Endometrial microvascular endothelial cells (primary cell): ENCODE measurements around the gene HILPDA. TPM values are rescaled to one million over a fixed set of nuclear protein-coding genes. Genes with fewer than 3 reads are reported as not detected.
"Not testable (repeated sequence)": the region's sequence is repeated elsewhere in the genome, so short reads cannot be mapped to it uniquely, and the experiment has no call there.

Source experiments
- in situ Hi-C: cut with HindIII; loops from 2 replicates; pipeline ENCODE4 v1.10.0; 2017; ENCODE audit warnings: low sequenced_read_pairs, low pct_unique_long_range_greater_than_20kb; ENCODE audit errors: inconsistent ontology term
- total RNA-seq: library from RNA; depleted of rRNA; stranded (reverse); fragments of >200 nt; gene quantifications from one replicate; pipeline ENCODE4 v1.2.3, GENCODE V29; 2015; ENCODE audit errors: inconsistent ontology term

The HILPDA gene
- total RNA-seq, 1 donor from 2014 or later: 16.1 TPM

DNA sequence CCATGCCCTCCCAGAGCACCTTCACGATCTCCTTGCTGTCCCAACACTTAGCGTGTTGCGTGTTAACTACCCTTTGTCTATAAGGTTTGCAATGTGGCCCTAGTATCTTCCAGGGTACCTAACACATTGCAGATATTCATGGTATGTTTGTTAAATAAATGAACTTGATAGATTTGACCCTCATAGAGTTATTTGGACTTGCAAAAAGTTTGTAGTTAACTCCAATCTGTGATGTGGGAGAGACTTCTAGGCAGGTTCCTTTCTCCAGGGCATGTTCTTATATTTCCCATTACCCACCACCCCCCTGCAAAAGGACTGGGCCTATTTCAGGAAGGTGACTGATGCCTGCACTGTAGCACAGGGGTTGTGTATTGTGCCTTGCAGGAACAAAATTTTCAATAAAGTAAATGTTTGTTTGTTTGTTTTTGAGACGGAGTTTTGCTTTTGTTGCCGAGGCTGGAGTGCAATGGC lies 612 bp downstream of the HILPDA start:
- in situ Hi-C loops: no loop called here

DNA sequence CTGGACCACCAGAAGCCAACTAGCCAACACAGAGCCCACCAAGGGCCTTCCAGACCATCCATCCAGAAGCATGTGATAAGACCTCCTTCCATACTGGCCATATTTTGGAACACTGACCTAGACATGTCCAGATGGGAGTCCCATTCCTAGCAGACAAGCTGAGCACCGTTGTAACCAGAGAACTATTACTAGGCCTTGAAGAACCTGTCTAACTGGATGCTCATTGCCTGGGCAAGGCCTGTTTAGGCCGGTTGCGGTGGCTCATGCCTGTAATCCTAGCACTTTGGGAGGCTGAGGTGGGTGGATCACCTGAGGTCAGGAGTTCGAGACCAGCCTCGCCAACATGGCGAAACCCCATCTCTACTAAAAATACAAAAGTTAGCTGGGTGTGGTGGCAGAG lies 1.7 kb downstream of the HILPDA start:
- in situ Hi-C loops: not testable (repeated sequence)

DNA sequence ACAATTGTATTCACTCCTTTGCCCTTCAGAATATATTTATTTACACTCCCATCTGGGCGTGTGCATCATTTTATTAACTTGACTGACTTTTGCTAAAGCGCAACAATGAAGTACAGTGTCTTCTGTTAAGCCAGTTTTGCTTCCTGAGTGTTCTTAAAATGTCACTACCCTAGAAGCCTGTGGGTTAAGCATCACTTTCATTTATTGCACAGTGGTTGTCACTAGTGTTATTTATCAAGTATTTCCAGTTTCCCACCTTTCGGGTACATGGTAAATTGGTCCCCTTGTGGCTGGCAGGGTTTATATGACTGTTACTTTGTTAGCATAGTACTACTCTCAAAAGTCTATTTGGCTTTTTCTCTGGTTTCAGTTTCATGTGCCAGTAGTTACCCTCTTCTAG lies 3.3 kb downstream of the HILPDA start:
- in situ Hi-C loops: no loop called here

DNA sequence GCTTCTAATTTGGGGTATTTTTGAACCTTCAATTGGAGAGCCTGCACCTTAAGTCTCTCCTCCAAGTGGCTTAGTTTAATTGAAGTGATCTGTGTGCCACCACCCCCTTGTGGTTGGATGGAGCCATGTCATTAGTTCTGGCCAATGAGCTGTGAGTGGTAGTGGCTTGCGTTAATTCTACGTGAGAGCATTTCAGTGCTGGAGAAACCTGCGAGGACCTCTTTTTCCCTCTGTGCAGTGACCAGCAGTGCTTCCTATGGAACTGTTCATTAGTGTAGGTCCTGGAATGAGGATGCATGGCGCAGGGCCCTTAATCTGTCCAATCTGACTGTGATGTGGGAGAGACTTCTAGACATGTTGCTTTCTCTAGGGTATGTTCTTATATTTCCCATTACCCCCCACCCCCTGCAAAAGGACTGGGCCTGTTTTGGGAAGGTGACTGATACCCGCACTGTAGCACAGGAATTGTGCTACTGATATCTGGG lies 3.8 kb downstream of the HILPDA start:
- in situ Hi-C loops: no loop called here

DNA sequence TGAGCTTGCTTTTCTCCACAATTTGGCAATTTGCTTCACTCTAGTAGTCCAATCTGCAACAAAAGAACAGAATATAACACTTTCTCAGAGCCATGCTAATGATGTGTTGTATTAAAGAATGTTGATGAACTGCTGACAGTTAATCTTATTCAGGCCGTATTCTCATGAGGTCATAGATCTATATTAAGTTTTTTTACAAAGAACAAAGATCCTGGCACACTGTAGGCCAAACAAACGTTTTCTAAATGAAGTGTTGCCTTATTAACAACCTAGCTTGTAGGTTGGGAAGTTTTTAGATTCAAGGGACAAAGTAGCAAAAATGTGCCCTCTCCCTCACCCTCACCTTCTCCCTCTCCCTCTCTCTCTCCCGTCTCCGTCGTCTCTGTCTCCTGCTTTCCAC lies 6.8 kb downstream of the HILPDA start:
- in situ Hi-C loops: no loop called here

DNA sequence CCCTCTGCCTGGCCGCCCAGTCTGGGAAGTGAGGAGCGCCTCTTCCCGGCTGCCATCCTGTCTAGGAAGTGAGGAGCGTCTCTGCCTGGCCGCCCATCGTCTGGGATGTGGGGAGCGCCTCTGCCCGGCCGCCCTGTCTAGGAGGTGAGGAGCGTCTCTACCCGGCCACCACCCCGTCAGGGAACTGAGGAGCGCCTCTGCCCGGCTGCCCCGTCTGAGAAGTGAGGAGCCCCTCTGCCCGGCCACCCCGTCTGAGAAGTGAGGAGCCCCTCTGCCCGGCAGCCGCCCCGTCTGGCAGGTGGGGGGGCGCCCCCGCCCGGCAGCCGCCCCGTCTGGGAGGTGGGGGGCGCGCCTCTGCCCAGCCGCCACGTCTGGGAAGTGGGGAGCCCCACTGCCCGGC lies 7.7 kb downstream of the HILPDA start:
- in situ Hi-C loops: not testable (repeated sequence)

DNA sequence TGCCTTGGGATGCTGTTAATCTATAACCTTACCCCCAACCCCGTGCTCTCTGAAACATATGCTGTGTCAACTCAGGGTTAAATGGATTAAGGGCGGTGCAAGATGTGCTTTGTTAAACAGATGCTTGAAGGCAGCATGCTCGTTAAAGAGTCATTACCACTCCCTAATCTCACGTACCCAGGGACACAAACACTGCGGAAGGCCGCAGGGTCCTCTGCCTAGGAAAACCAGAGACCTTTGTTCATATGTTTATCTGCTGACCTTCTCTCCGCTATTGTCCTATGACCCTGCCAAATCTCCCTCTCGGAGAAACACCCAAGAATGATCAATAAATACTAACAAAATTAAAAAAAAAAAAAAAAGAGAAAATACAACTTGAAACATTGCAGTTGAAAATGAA lies 8.3 kb downstream of the HILPDA start:
- in situ Hi-C loops: not testable (repeated sequence)

DNA sequence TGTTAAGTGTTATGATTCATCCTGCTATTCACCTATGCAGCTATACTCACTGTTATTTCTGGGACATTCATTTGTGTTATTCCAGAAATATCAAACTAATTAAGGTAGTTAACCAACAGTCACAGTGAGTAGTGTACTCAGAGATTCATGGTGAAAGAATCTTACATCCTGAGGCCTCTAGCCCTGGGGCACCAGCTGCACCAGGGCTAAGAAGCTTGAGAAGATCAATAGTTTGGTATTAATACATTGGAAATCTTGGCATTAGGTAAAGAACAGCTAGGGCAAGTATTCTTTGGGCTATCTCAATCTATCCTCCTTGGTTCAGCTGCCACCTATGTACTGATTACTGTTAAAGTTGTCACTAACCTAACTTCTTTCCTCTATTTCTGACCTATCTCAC lies 11.2 kb downstream of the HILPDA start:
- in situ Hi-C loops: not testable (repeated sequence)

DNA sequence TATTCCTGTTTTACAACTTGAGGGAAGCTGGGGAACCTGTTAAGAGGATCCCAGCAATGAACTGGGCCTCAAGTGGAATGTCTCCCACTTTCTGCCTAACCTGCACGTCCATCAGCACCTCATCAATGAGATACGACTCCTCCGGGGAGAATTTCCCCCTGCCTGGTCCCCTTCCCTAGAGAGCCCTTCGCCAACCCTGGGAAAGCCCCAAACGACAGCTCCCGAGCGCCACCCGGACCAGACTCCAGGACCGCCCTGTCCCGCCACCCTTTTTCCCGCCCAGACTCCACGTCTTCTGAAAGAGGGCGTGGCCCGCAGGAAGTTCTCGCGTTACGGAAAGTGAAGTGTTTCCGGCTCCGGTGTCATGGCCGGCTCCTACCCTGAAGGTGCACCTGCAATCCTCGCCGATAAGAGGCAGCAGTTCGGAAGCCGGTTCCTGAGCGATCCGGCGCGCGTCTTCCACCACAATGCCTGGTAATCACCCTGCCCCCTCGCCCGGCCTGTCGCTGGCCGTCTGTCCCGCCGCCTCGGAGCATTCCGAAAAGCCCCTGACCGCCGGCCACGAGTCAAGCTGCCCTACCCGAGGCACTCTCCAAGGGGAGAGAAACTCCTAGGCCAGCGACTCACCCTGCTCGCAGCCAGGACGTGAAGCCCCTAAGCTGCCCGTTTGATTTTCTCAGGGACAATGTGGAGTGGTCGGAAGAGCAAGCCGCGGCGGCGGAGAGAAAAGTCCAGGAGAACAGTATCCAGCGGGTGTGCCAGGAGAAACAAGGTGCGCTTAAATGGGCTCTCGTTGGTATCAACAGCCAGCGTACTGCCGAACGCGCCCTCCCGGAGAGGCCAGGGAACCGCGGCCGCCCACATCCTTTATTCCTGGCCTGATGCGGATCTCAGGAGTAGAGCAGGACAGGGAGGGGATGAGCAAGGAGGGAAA lies 21.0 kb downstream of the HILPDA start, which contains the start of gene METTL2B:
METTL2B (plus strand) TSS at position 347 of the 934 bp plus-strand sequence; CDS start at position 365, 18 bp downstream.
- in situ Hi-C loops: not testable (repeated sequence)

DNA sequence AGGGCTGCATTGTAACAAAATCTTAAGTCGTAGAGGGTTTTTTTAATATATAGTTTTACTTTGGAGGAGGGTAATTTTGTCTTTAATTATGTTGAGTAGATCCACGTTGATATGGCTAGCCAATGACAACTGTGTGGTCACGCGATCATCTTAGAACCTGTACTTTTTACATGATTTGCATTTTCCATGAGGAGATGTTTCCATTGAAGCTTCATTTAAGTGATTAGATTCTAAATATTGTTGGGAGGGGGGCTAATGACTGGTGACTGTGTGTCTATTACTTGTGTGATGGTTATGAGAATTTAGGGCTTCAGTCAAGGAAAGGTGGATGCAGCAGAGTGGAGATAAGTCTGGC lies 21.6 kb downstream of the HILPDA start:
- in situ Hi-C loops: not testable (repeated sequence)

DNA sequence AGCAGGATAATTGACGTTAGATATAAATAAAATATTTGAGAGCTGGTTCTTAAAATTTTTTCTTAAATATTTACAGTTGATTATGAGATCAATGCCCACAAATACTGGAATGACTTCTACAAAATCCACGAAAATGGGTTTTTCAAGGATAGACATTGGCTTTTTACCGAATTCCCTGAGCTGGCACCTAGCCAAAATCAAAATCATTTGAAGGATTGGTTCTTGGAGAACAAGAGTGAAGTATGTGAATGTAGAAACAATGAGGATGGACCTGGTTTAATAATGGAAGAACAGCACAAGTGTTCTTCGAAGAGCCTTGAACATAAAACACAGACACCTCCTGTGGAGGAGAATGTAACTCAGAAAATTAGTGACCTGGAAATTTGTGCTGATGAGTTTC lies 23.4 kb downstream of the HILPDA start:
- in situ Hi-C loops: not testable (repeated sequence)

DNA sequence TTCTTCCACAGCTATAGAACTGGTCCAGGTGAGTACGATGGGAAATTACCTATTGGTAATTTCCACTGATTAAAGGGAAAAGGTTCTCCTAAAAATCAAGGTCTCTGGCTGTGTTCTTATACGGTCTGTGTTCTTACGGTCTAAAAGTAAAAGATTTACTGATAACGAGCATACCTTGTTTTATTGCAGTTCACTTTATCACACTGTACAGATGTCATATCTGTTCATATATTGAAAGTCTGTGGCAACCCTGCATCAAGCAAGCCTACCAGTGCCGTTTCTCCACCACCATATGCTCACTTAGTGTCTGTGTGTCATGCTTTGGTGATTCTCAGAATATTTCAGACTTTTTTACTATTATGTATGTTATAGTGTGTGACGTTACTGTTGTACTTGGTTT lies 32.5 kb downstream of the HILPDA start:
- in situ Hi-C loops: not testable (repeated sequence)

DNA sequence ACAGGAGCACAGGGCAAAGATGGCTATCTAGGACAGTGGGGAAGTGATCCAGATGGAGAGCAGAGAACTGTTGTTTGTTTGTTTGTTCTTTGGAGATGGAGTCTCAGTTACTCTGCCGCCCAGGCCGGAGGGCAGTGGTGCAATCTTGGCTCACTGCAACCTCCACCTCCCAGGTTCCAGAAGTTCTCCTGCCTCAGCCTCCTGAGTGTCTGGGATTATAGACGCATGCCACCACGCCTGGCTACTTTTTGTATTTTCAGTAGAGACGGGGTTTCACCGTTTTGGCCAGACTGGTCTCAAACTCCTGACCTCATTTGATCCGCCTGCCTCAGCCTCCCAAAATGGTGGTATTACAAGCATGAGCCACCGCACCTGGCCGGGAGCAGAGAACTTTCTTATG lies 41.7 kb downstream of the HILPDA start:
- in situ Hi-C loops: no loop called here

DNA sequence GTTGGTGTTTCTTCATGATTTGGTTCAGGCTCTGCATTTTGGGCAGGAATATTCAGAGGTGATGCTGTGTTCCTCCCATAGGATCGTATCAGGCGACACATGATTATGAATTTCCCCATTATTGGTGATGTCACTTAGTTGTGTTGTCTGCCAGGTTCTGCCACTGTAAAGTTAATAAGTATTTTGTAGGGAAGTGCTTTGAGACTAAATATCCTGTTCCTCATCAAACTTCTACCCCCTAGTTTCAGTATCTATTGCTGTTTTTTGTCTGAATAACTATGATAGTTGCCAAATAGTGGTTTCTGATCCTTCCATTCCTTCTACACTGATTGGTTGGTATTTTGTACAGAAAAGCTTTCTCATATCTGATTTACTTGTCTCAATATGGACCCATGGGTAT lies 49.7 kb downstream of the HILPDA start:
- in situ Hi-C loops: not testable (repeated sequence)

DNA sequence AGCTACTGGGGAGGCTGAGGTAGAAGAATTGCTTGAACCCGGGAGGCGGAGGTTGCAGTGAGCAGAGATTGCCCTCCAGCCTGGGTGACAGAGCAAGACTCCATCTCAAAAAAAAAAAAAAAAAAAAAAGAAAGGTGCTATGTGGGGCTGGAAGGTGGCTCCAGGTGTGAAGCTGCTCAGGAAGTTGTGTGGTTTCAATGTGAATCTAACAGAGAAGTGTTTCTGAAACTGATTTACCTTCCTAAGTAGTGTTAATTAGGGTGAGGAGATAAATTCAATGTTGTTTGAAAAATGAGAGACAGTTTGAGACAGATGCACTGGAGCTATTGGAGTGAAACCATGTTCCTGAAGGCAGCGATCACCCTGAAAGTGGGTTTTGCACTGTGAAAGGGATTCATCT lies 51.1 kb downstream of the HILPDA start:
- in situ Hi-C loops: not testable (repeated sequence)

DNA sequence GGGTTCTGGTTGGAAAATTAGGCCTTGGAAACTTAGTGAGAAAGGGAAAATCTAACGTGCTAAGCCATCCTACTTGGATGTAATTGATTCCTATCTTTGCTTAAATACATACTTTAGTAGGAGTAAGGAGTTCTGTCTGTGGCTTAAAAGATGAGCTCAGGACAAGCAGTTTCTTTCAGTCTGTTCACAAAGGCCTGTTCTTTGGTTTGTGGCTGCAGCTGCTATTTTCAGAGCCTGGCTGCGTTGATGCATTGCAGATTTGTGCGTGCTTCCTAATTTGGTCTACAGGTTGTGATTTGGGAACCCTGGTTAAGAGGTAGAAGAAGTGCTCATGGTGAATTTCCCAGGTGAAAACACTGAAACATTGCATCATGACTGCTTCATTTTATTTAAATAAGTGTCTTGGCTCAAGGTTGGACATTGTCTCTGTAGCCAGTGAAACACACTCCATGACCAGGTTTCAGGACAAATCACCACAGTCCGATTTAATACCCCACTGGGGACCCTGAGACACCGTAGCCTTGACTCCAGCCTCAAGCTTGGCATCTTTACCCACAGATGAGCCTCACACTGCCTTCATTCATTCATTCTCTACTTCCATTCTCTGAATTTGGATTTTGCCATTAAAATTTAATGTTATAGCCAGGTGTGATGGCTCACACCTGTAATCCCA lies 51.8 kb downstream of the HILPDA start:
- in situ Hi-C loops: not testable (repeated sequence)
